Kidney epithelial cell (primary cell): ENCODE data around the gene UNC5C. TPM values are rescaled to one million over a fixed set of nuclear protein-coding genes. Genes with fewer than 3 reads are reported as not detected.

Source experiments
- DNase-seq: peaks from one replicate; pipeline ENCODE4 v3.0.0-alpha.2; 2010; ENCODE audit warnings: low read depth
- H3K27me3 ChIP-seq: 2 replicates; pipeline ENCODE4 v1.6.0; 2011; ENCODE audit warnings: low read length; ENCODE audit not compliant: control insufficient read depth, insufficient read depth
- H3K36me3 ChIP-seq: 2 replicates; pipeline ENCODE4 v1.5.1; 2011; ENCODE audit warnings: low read length; ENCODE audit not compliant: control insufficient read depth, insufficient read depth
- H3K4me3 ChIP-seq: 2 replicates; pipeline ENCODE4 v1.5.1; 2011; ENCODE audit warnings: low read depth, mild to moderate bottlenecking, control low read depth, low read length
- CTCF ChIP-seq: IDR thresholded peaks from 2 replicates; pipeline ENCODE4 v1.5.1; 2011; ENCODE audit warnings: mild to moderate bottlenecking, moderate library complexity, low read length, control low read depth, inconsistent platforms; ENCODE audit not compliant: insufficient read depth, poor library complexity, severe bottlenecking
- total RNA-seq: library from RNA; depleted of rRNA; stranded (reverse); fragments of >200 nt; gene quantifications from 2 replicates; pipeline ENCODE4 v1.2.3, GENCODE V29; 2015

Gene UNC5C
- total RNA-seq, 1 donor from 2014 or later = 2.8 TPM

GRCh38 chr4:95161781-95162469, 386.8 kb downstream of the UNC5C start:
- Histone ChIP-seq H3K27me3 (no peaks in the 10 kb centered on the region), H3K4me3 (no peak overlapping the region), H3K36me3 (no peaks in the 10 kb centered on the region)
- TF ChIP-seq CTCF = no peak
- DNase-seq = no peak

GRCh38 chr4:95159384-95159783, 389.4 kb downstream of the UNC5C start:
- Histone ChIP-seq H3K36me3 (no peaks in the 10 kb centered on the region), H3K4me3 (no peak overlapping the region), H3K27me3 (no peaks in the 10 kb centered on the region)
- DNase-seq = no peak
- TF ChIP-seq CTCF = no peak

- no peak for DNase-seq
- Histone ChIP-seq H3K4me3 (no peak overlapping the region), H3K27me3 (no peaks in the 10 kb centered on the region), H3K36me3 (no peaks in the 10 kb centered on the region)
- no peak for TF ChIP-seq CTCF
Observed at GRCh38 chr4:95158626-95159025, 390.1 kb downstream of the UNC5C start.

- no peak overlapping the region for H3K4me3 ChIP-seq
- H3K27me3 ChIP-seq = no peaks in the 10 kb centered on the region
- no peak for TF ChIP-seq CTCF
- DNase-seq = no peak
- no peaks in the 10 kb centered on the region for H3K36me3 ChIP-seq
Observed at GRCh38 chr4:95158045-95158444, 390.7 kb downstream of the UNC5C start.

GRCh38 chr4:95157596-95157995, 391.2 kb downstream of the UNC5C start:
- Histone ChIP-seq H3K27me3 (no peaks in the 10 kb centered on the region), H3K4me3 (no peak overlapping the region), H3K36me3 (no peaks in the 10 kb centered on the region)
- TF ChIP-seq CTCF = no peak
- DNase-seq = no peak

GRCh38 chr4:95156452-95156765, 392.4 kb downstream of the UNC5C start:
- no peaks in the 10 kb centered on the region for H3K27me3 ChIP-seq
- no peak for DNase-seq
- TF ChIP-seq CTCF = no peak
- H3K36me3 ChIP-seq = no peaks in the 10 kb centered on the region
- H3K4me3 ChIP-seq = no peak overlapping the region
